OCI-LY1 (cell line): Measurements from ENCODE around the gene OR52K2.

Experiments used
- H2AFZ ChIP-seq: fragments of 200-600 bp; sonication (generic), shearing (Covaris generic); 2 replicates; pipeline ENCODE4 v1.6.0; 2014; ENCODE audit warnings: antibody characterized with exemption, mild to moderate bottlenecking, low read length
- H3F3A ChIP-seq: fragments of 200-600 bp; sonication (generic), shearing (Covaris generic); 2 replicates; pipeline ENCODE4 v1.6.0; 2014; ENCODE audit warnings: mild to moderate bottlenecking, antibody characterized with exemption, low read length, moderate library complexity; ENCODE audit not compliant: insufficient read depth
- H3K27ac ChIP-seq: fragments of 200-600 bp; sonication (generic); 2 replicates; pipeline ENCODE4 v1.5.1; 2014; ENCODE audit warnings: low read length, mixed run types, mild to moderate bottlenecking, low read depth; ENCODE audit not compliant: poor library complexity, severe bottlenecking
- H3K27me3 ChIP-seq: fragments of 200-600 bp; sonication (generic); 2 replicates; pipeline ENCODE4 v1.6.0; 2014; ENCODE audit warnings: antibody characterized with exemption, mild to moderate bottlenecking, low read length, moderate library complexity; ENCODE audit not compliant: insufficient read depth
- H3K36me3 ChIP-seq: fragments of 200-600 bp; sonication (generic); 2 replicates; pipeline ENCODE4 v1.6.1; 2014; ENCODE audit warnings: mild to moderate bottlenecking, antibody characterized with exemption, low read length, moderate library complexity, mixed read lengths; ENCODE audit not compliant: insufficient read depth
- H3K4me1 ChIP-seq: fragments of 200-600 bp; sonication (generic); 2 replicates; pipeline ENCODE4 v1.5.1; 2014; ENCODE audit warnings: mild to moderate bottlenecking, low read length, moderate library complexity; ENCODE audit not compliant: insufficient read depth, severe bottlenecking
- H3K4me2 ChIP-seq: fragments of 200-600 bp; sonication (generic), shearing (Covaris generic); 2 replicates; pipeline ENCODE4 v1.6.1; 2014; ENCODE audit warnings: low read length
- H3K4me3 ChIP-seq: fragments of 200-600 bp; sonication (generic); 2 replicates; pipeline ENCODE4 v1.5.1; 2014; ENCODE audit warnings: low read length, low read depth, mild to moderate bottlenecking, mixed read lengths; ENCODE audit not compliant: poor library complexity, severe bottlenecking
- H3K79me2 ChIP-seq: fragments of 200-600 bp; shearing (Covaris generic); 2 replicates; pipeline ENCODE4 v1.6.1; 2016; ENCODE audit warnings: mixed run types, low read length, mixed read lengths; ENCODE audit not compliant: insufficient read depth
- H3K9ac ChIP-seq: fragments of 200-600 bp; sonication (generic), shearing (Covaris generic); 2 replicates; pipeline ENCODE4 v1.6.1; 2014; ENCODE audit warnings: mild to moderate bottlenecking, low read length, mixed read lengths
- H3K9me2 ChIP-seq: fragments of 200-600 bp; sonication (generic), shearing (Covaris generic); 2 replicates; pipeline ENCODE4 v1.6.1; 2014; ENCODE audit warnings: low read depth, mild to moderate bottlenecking, low read length, mixed read lengths
- H3K9me3 ChIP-seq: fragments of 200-600 bp; shearing (Covaris generic); 2 replicates; pipeline ENCODE4 v1.6.1; 2014; ENCODE audit warnings: low read length, mixed read lengths
- H4K20me1 ChIP-seq: fragments of 200-600 bp; sonication (generic), shearing (Covaris generic); 2 replicates; pipeline ENCODE4 v1.6.0; 2016; ENCODE audit warnings: mild to moderate bottlenecking, low read length; ENCODE audit not compliant: insufficient read depth
- EZH2 ChIP-seq: fragments of 200-600 bp; sonication (generic), shearing (Covaris generic); IDR thresholded peaks from 2 replicates; pipeline ENCODE4 v1.8.0; 2017; ENCODE audit warnings: borderline replicate concordance, mixed run types, mild to moderate bottlenecking, antibody characterized with exemption, low read length, moderate library complexity, mixed read lengths
- TF ChIP-seq, protein P1 (sequence below): fragments of 200-600 bp; sonication (generic), shearing (Covaris generic); IDR thresholded peaks from 2 replicates; pipeline ENCODE4 v1.5.1; 2017; ENCODE audit warnings: mild to moderate bottlenecking, antibody characterized with exemption, low read length, moderate library complexity, mixed read lengths

OR52K2 gene

GRCh38 chr11:4465407-4465806 lies 16.3 kb downstream of the OR52K2 start:
- H4K20me1 ChIP-seq, result no peaks in the 10 kb centered on the region
- H3K27me3 ChIP-seq, result no peaks in the 10 kb centered on the region
- no peaks in the 10 kb centered on the region for H3F3A ChIP-seq
- no peak overlapping the region for H3K9ac ChIP-seq
- no peak overlapping the region for H2AFZ ChIP-seq
- TF ChIP-seq, protein P1, sequence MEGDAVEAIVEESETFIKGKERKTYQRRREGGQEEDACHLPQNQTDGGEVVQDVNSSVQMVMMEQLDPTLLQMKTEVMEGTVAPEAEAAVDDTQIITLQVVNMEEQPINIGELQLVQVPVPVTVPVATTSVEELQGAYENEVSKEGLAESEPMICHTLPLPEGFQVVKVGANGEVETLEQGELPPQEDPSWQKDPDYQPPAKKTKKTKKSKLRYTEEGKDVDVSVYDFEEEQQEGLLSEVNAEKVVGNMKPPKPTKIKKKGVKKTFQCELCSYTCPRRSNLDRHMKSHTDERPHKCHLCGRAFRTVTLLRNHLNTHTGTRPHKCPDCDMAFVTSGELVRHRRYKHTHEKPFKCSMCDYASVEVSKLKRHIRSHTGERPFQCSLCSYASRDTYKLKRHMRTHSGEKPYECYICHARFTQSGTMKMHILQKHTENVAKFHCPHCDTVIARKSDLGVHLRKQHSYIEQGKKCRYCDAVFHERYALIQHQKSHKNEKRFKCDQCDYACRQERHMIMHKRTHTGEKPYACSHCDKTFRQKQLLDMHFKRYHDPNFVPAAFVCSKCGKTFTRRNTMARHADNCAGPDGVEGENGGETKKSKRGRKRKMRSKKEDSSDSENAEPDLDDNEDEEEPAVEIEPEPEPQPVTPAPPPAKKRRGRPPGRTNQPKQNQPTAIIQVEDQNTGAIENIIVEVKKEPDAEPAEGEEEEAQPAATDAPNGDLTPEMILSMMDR, result no peak
- TF ChIP-seq EZH2, result no peak
- no peak overlapping the region for H3K27ac ChIP-seq
- no peaks in the 10 kb centered on the region for H3K9me3 ChIP-seq
- H3K4me1 ChIP-seq, result no peaks in the 10 kb centered on the region
- H3K9me2 ChIP-seq, result no peaks in the 10 kb centered on the region
- H3K79me2 ChIP-seq, result no peaks in the 10 kb centered on the region
- H3K4me2 ChIP-seq, result no peak overlapping the region
- no peak overlapping the region for H3K4me3 ChIP-seq
- H3K36me3 ChIP-seq, result no peaks in the 10 kb centered on the region

- H3K27ac ChIP-seq, result no peak overlapping the region
- no peaks in the 10 kb centered on the region for H4K20me1 ChIP-seq
- no peak overlapping the region for H3K4me2 ChIP-seq
- no peaks in the 10 kb centered on the region for H3K27me3 ChIP-seq
- TF ChIP-seq, protein P1, result no peak
- TF ChIP-seq EZH2, result no peak
- no peaks in the 10 kb centered on the region for H3K36me3 ChIP-seq
- H3K79me2 ChIP-seq, result no peaks in the 10 kb centered on the region
- no peak overlapping the region for H2AFZ ChIP-seq
- H3K4me1 ChIP-seq, result no peaks in the 10 kb centered on the region
- no peaks in the 10 kb centered on the region for H3F3A ChIP-seq
- no peak overlapping the region for H3K4me3 ChIP-seq
- no peaks in the 10 kb centered on the region for H3K9me2 ChIP-seq
- no peaks in the 10 kb centered on the region for H3K9me3 ChIP-seq
- H3K9ac ChIP-seq, result no peak overlapping the region
Observed at GRCh38 chr11:4466131-4466870, 17.2 kb downstream of the OR52K2 start.

DNA sequence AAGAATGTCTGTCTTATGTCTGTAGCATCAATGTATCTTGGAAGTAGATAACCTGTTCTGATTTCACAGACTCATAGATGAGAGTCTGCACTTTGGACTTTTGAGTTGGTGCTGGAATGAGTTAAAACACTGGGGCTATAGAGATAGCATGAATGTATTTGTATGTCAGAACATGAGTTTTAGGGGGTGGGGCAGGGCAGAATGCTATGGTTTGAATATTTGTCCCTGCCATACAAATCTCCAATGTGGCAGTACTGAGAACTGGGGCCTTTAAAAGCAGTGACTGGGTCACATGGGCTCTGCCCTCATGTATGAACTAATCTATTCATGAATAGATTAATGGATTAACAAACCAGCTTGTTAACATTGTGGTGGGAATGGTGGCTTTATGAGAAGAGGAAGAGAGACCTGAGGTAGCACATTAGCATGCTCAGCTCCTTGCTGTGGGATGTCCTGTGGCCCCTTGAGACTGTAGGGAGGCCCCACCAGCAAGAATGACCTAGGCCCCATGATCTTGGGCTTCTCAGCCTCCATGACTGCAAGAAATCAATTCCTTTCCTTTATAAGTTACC lies 17.9 kb downstream of the OR52K2 start:
- no peak overlapping the region for H3K4me3 ChIP-seq
- no peak overlapping the region for H3K27ac ChIP-seq
- no peak overlapping the region for H3K4me2 ChIP-seq
- no peak overlapping the region for H2AFZ ChIP-seq
- H3K4me1 ChIP-seq, result no peaks in the 10 kb centered on the region
- TF ChIP-seq, protein P1, result no peak
- no peak for TF ChIP-seq EZH2
- no peaks in the 10 kb centered on the region for H3K9me3 ChIP-seq
- H3F3A ChIP-seq, result no peaks in the 10 kb centered on the region
- no peaks in the 10 kb centered on the region for H3K9me2 ChIP-seq
- H3K9ac ChIP-seq, result no peak overlapping the region
- H3K36me3 ChIP-seq, result no peaks in the 10 kb centered on the region
- no peaks in the 10 kb centered on the region for H3K79me2 ChIP-seq
- no peaks in the 10 kb centered on the region for H4K20me1 ChIP-seq
- H3K27me3 ChIP-seq, result no peaks in the 10 kb centered on the region
